ENCODE measurements around the gene CDCA5.

The CDCA5 gene

GRCh38 chr11:65095974-65096806 lies 12.3 kb upstream of the CDCA5 start, which contains the start of gene VPS51:
VPS51 (plus strand) TSS chr11:65096214; CDS start chr11:65096251, 37 bp downstream.
- Histone ChIP-seq H3K9ac (ENCODE audit: low read depth, low read length) (peak within 1 kb of the TSS; percentile 87), H3K27me3 (ENCODE audit: control insufficient read depth, insufficient read depth, low read length) (no peaks in the 10 kb centered on the region), H3K4me1 (ENCODE audit: control insufficient read depth, insufficient read depth, low read length) (peaks cover 10% of the 10 kb centered on the region), H3K36me3 (ENCODE audit: insufficient read depth, low read length) (no peaks in the 10 kb centered on the region), H3K4me3 (ENCODE audit: low read length) (peak within 1 kb of the TSS; percentile 77), H3K4me2 (ENCODE audit: low read length) (peak within 1 kb of the TSS; percentile 82), H3K9me3 (replicated peaks; ENCODE audit: low read length) (no peaks in the 10 kb centered on the region)

GRCh38 chr11:65095427-65095826 lies 11.6 kb upstream of the CDCA5 start:
- no peaks in the 10 kb centered on the region for H3K36me3 ChIP-seq (ENCODE audit: insufficient read depth, low read length)
- H3K9me3 ChIP-seq (replicated peaks; ENCODE audit: low read length): no peaks in the 10 kb centered on the region
- H3K4me3 ChIP-seq (ENCODE audit: low read length): peak overlapping the region; percentile 77
- H3K4me2 ChIP-seq (ENCODE audit: low read length): peak overlapping the region; percentile 82
- peak overlapping the region; percentile 87 for H3K9ac ChIP-seq (ENCODE audit: low read depth, low read length)
- H3K4me1 ChIP-seq (ENCODE audit: control insufficient read depth, insufficient read depth, low read length): peaks cover 10% of the 10 kb centered on the region
- H3K27me3 ChIP-seq (ENCODE audit: control insufficient read depth, insufficient read depth, low read length): no peaks in the 10 kb centered on the region

GRCh38 chr11:65090628-65091027 lies 6.8 kb upstream of the CDCA5 start:
- peaks cover 41% of the 10 kb centered on the region for H3K36me3 ChIP-seq (ENCODE audit: insufficient read depth, low read length)
- no peak overlapping the region for H3K4me2 ChIP-seq (ENCODE audit: low read length)
- peaks cover 4% of the 10 kb centered on the region for H3K4me1 ChIP-seq (ENCODE audit: control insufficient read depth, insufficient read depth, low read length)
- H3K9ac ChIP-seq (ENCODE audit: low read depth, low read length): no peak overlapping the region
- H3K4me3 ChIP-seq (ENCODE audit: low read length): no peak overlapping the region
- no peaks in the 10 kb centered on the region for H3K27me3 ChIP-seq (ENCODE audit: control insufficient read depth, insufficient read depth, low read length)
- H3K9me3 ChIP-seq (replicated peaks; ENCODE audit: low read length): no peaks in the 10 kb centered on the region

- peaks cover 48% of the 10 kb centered on the region for H3K36me3 ChIP-seq (ENCODE audit: insufficient read depth, low read length)
These were observed 5.8 kb upstream of the CDCA5 start for GRCh38 chr11:65089621-65090020.

GRCh38 chr11:65087827-65088226 lies 4.0 kb upstream of the CDCA5 start:
- Histone ChIP-seq H3K4me3 (ENCODE audit: low read length) (no peak overlapping the region), H3K27me3 (ENCODE audit: control insufficient read depth, insufficient read depth, low read length) (no peaks in the 10 kb centered on the region), H3K9me3 (replicated peaks; ENCODE audit: low read length) (no peaks in the 10 kb centered on the region), H3K4me2 (ENCODE audit: low read length) (no peak overlapping the region), H3K9ac (ENCODE audit: low read depth, low read length) (no peak overlapping the region), H3K4me1 (ENCODE audit: control insufficient read depth, insufficient read depth, low read length) (peaks cover 17% of the 10 kb centered on the region), H3K36me3 (ENCODE audit: insufficient read depth, low read length) (peaks cover 48% of the 10 kb centered on the region)

More at GRCh38 chr11:65089621-65090020, 5.8 kb upstream of the CDCA5 start:
- H3K9ac ChIP-seq (ENCODE audit: low read depth, low read length): no peak overlapping the region
- no peak overlapping the region for H3K4me3 ChIP-seq (ENCODE audit: low read length)
- H3K4me1 ChIP-seq (ENCODE audit: control insufficient read depth, insufficient read depth, low read length): peaks cover 11% of the 10 kb centered on the region
- no peaks in the 10 kb centered on the region for H3K27me3 ChIP-seq (ENCODE audit: control insufficient read depth, insufficient read depth, low read length)
- H3K4me2 ChIP-seq (ENCODE audit: low read length): no peak overlapping the region
- H3K9me3 ChIP-seq (replicated peaks; ENCODE audit: low read length): no peaks in the 10 kb centered on the region

GRCh38 chr11:65087216-65087615 lies 3.4 kb upstream of the CDCA5 start:
- Histone ChIP-seq H3K9ac (ENCODE audit: low read depth, low read length) (no peak overlapping the region), H3K4me3 (ENCODE audit: low read length) (no peak overlapping the region), H3K9me3 (replicated peaks; ENCODE audit: low read length) (no peaks in the 10 kb centered on the region), H3K27me3 (ENCODE audit: control insufficient read depth, insufficient read depth, low read length) (no peaks in the 10 kb centered on the region), H3K36me3 (ENCODE audit: insufficient read depth, low read length) (peaks cover 48% of the 10 kb centered on the region), H3K4me2 (ENCODE audit: low read length) (no peak overlapping the region), H3K4me1 (ENCODE audit: control insufficient read depth, insufficient read depth, low read length) (peaks cover 21% of the 10 kb centered on the region)

- Histone ChIP-seq H3K36me3 (ENCODE audit: insufficient read depth, low read length) (peaks cover 48% of the 10 kb centered on the region), H3K9me3 (replicated peaks; ENCODE audit: low read length) (no peaks in the 10 kb centered on the region), H3K4me1 (ENCODE audit: control insufficient read depth, insufficient read depth, low read length) (peaks cover 21% of the 10 kb centered on the region), H3K4me2 (ENCODE audit: low read length) (no peak overlapping the region), H3K9ac (ENCODE audit: low read depth, low read length) (no peak overlapping the region), H3K27me3 (ENCODE audit: control insufficient read depth, insufficient read depth, low read length) (no peaks in the 10 kb centered on the region), H3K4me3 (ENCODE audit: low read length) (no peak overlapping the region)
These were observed 3.0 kb upstream of the CDCA5 start for GRCh38 chr11:65086809-65087208.

- Histone ChIP-seq H3K36me3 (ENCODE audit: insufficient read depth, low read length) (peaks cover 48% of the 10 kb centered on the region), H3K9ac (ENCODE audit: low read depth, low read length) (peak overlapping the region; percentile 87), H3K4me1 (ENCODE audit: control insufficient read depth, insufficient read depth, low read length) (peaks cover 21% of the 10 kb centered on the region), H3K9me3 (replicated peaks; ENCODE audit: low read length) (no peaks in the 10 kb centered on the region), H3K4me3 (ENCODE audit: low read length) (peak overlapping the region; percentile 79), H3K27me3 (ENCODE audit: control insufficient read depth, insufficient read depth, low read length) (no peaks in the 10 kb centered on the region), H3K4me2 (ENCODE audit: low read length) (peak overlapping the region; percentile 85)
These were observed 1.6 kb upstream of the CDCA5 start for GRCh38 chr11:65085446-65085845.

GRCh38 chr11:65084598-65085375 lies 947 bp upstream of the CDCA5 start:
- H3K27me3 ChIP-seq (ENCODE audit: control insufficient read depth, insufficient read depth, low read length): no peaks in the 10 kb centered on the region
- peak overlapping the region; percentile 87 for H3K9ac ChIP-seq (ENCODE audit: low read depth, low read length)
- peaks cover 21% of the 10 kb centered on the region for H3K4me1 ChIP-seq (ENCODE audit: control insufficient read depth, insufficient read depth, low read length)
- H3K9me3 ChIP-seq (replicated peaks; ENCODE audit: low read length): no peaks in the 10 kb centered on the region
- peak overlapping the region; percentile 79 for H3K4me3 ChIP-seq (ENCODE audit: low read length)
- H3K4me2 ChIP-seq (ENCODE audit: low read length): peak overlapping the region; percentile 85
- peaks cover 47% of the 10 kb centered on the region for H3K36me3 ChIP-seq (ENCODE audit: insufficient read depth, low read length)

- Histone ChIP-seq H3K4me3 (ENCODE audit: low read length) (peak overlapping the region; percentile 79), H3K9ac (ENCODE audit: low read depth, low read length) (peak overlapping the region; percentile 87), H3K27me3 (ENCODE audit: control insufficient read depth, insufficient read depth, low read length) (no peaks in the 10 kb centered on the region), H3K4me2 (ENCODE audit: low read length) (peak overlapping the region; percentile 91), H3K9me3 (replicated peaks; ENCODE audit: low read length) (no peaks in the 10 kb centered on the region), H3K4me1 (ENCODE audit: control insufficient read depth, insufficient read depth, low read length) (peaks cover 21% of the 10 kb centered on the region), H3K36me3 (ENCODE audit: insufficient read depth, low read length) (peaks cover 42% of the 10 kb centered on the region)
These were observed 556 bp downstream of the CDCA5 start for GRCh38 chr11:65083134-65083833.

- H3K9me3 ChIP-seq (replicated peaks; ENCODE audit: low read length): no peaks in the 10 kb centered on the region
- H3K9ac ChIP-seq (ENCODE audit: low read depth, low read length): no peak overlapping the region
- H3K4me3 ChIP-seq (ENCODE audit: low read length): no peak overlapping the region
- peaks cover 10% of the 10 kb centered on the region for H3K36me3 ChIP-seq (ENCODE audit: insufficient read depth, low read length)
- H3K4me1 ChIP-seq (ENCODE audit: control insufficient read depth, insufficient read depth, low read length): peaks cover 10% of the 10 kb centered on the region
- no peak overlapping the region for H3K4me2 ChIP-seq (ENCODE audit: low read length)
- H3K27me3 ChIP-seq (ENCODE audit: control insufficient read depth, insufficient read depth, low read length): no peaks in the 10 kb centered on the region
These were observed 5.0 kb downstream of the CDCA5 start for GRCh38 chr11:65078786-65079342.

Measured in skeletal muscle satellite cell (primary cell).